H1 (cell line): ENCODE data around the gene ILKAP. TPM values are rescaled to one million over a fixed set of nuclear protein-coding genes. Genes with fewer than 3 reads are reported as not detected.

ENCODE experiments used
- CTCF ChIA-PET: fragments of 300-600 bp; sonication (Branson Sonifier 250); formaldehyde crosslinking; loops from one replicate; lab custom pipeline; 2021; ENCODE audit not compliant: partially characterized antibody; lab: Charles Lee
- POLR2A ChIA-PET: fragments of 300-600 bp; sonication (Branson Sonifier 250); formaldehyde crosslinking; loops from one replicate; lab custom pipeline; 2021; ENCODE audit warnings: inconsistent platforms; ENCODE audit not compliant: partially characterized antibody; lab: Charles Lee
- DNase-seq, 2 experiments: peaks; one replicate each; pipeline versions ENCODE4 v3.0.0 to v3.0.0-alpha.2; 2010 to 2022; ENCODE audit warnings: low spot score in 2 of 2, low read depth in 1 of 2, mixed read lengths in 1 of 2
- FAIRE-seq: peaks from 2 replicates; lab custom pipeline; 2011; peaks lifted over from hg19 to GRCh38; lab: Jason Lieb, UNC
- H2AFZ ChIP-seq: 2 replicates; pipeline ENCODE4 v1.8.1; 2012; ENCODE audit warnings: low read length, inconsistent platforms
- H2AK5ac ChIP-seq: 2 replicates; pipeline ENCODE4 v1.6.1; 2013; ENCODE audit warnings: low read depth, low read length
- H2BK120ac ChIP-seq: replicated peaks from 2 replicates; pipeline ENCODE3; 2013; ENCODE audit warnings: low read depth, low read length, inconsistent platforms
- H2BK12ac ChIP-seq: 2 replicates; pipeline ENCODE4 v1.6.1; 2013; ENCODE audit warnings: low read depth, low read length
- H2BK15ac ChIP-seq: 2 replicates; pipeline ENCODE4 v1.6.1; 2013; ENCODE audit warnings: low read length
- H2BK20ac ChIP-seq: 2 replicates; pipeline ENCODE4 v1.6.1; 2013; ENCODE audit warnings: low read length
- H2BK5ac ChIP-seq: 2 replicates; pipeline ENCODE4 v1.6.1; 2013; ENCODE audit warnings: low read depth, low read length
- H3K14ac ChIP-seq: 2 replicates; pipeline ENCODE4 v1.6.1; 2013; ENCODE audit warnings: inconsistent platforms; ENCODE audit not compliant: insufficient read length
- H3K18ac ChIP-seq: 2 replicates; pipeline ENCODE4 v1.6.1; 2013; ENCODE audit warnings: low read length; ENCODE audit errors: extremely low read depth
- H3K23ac ChIP-seq: 2 replicates; pipeline ENCODE4 v1.6.1; 2013; ENCODE audit warnings: inconsistent platforms; ENCODE audit not compliant: insufficient read length
- H3K23me2 ChIP-seq: 2 replicates; pipeline ENCODE4 v1.6.1; 2013; ENCODE audit warnings: low read depth, low read length
- H3K27ac ChIP-seq: 2 replicates; pipeline ENCODE4 v1.6.1; 2011; ENCODE audit warnings: low read depth, low read length, inconsistent platforms
- H3K27me3 ChIP-seq, 4 experiments: replicated peaks in 1 of 4; 1 replicate in 1 of 4; 2 replicates in 3 of 4; pipeline versions ENCODE4 v1.6.1 to v1.8.1; 2011 to 2013; ENCODE audit warnings: low read length in 3 of 4, mild to moderate bottlenecking in 3 of 4, inconsistent platforms in 2 of 4, mixed read lengths in 2 of 4, moderate library complexity in 1 of 4; ENCODE audit not compliant: control insufficient read depth in 3 of 4, insufficient read depth in 3 of 4; ENCODE audit errors: extremely low read depth in 1 of 4
- H3K36me3 ChIP-seq, 4 experiments: 2 replicates each; pipeline versions ENCODE4 v1.6.1 to v1.8.1; 2011 to 2013; ENCODE audit warnings: mild to moderate bottlenecking in 4 of 4, low read length in 3 of 4, moderate library complexity in 2 of 4, control low read depth in 1 of 4, inconsistent platforms in 1 of 4; ENCODE audit not compliant: insufficient read depth in 4 of 4, control insufficient read depth in 2 of 4
- H3K4ac ChIP-seq: replicated peaks from 2 replicates; pipeline ENCODE3; 2013; ENCODE audit warnings: low read length, low read depth, mixed read lengths, inconsistent platforms; ENCODE audit not compliant: insufficient read length
- H3K4me1 ChIP-seq, 4 experiments: replicated peaks in 1 of 4; 1 replicate in 1 of 4; 2 replicates in 3 of 4; pipeline versions ENCODE4 v1.6.1 to v1.8.1; 2011 to 2013; ENCODE audit warnings: low read length in 3 of 4, inconsistent platforms in 2 of 4, mixed read lengths in 1 of 4; ENCODE audit not compliant: insufficient read depth in 4 of 4, control insufficient read depth in 3 of 4
- H3K4me2 ChIP-seq, 2 experiments: 2 replicates each; pipeline versions ENCODE4 v1.6.1 to v1.8.1; 2011 to 2013; ENCODE audit warnings: low read depth in 2 of 2, low read length in 2 of 2, control low read depth in 1 of 2, inconsistent platforms in 1 of 2, mild to moderate bottlenecking in 1 of 2; ENCODE audit not compliant: insufficient read depth in 1 of 2
- H3K4me3 ChIP-seq, 4 experiments: fragments of 200-600, 300-600 bp in 1 of 4; sonication (generic), shearing (Covaris generic), sonication (Bioruptor Twin) in 1 of 4; 2 replicates each; pipeline versions ENCODE4 v1.5.1 to v1.8.1; 2011 to 2016; ENCODE audit warnings: low read length in 4 of 4, low read depth in 3 of 4, control low read depth in 2 of 4, inconsistent platforms in 2 of 4, mild to moderate bottlenecking in 2 of 4, mixed read lengths in 1 of 4, moderate library complexity in 1 of 4; ENCODE audit not compliant: insufficient read depth in 2 of 4; ENCODE audit errors: extremely low read depth in 1 of 4
- H3K56ac ChIP-seq: replicated peaks from 2 replicates; pipeline ENCODE3; 2013; ENCODE audit warnings: low read depth, mild to moderate bottlenecking, mixed read lengths, low read length, inconsistent platforms; ENCODE audit not compliant: insufficient read length
- H3K79me1 ChIP-seq: 2 replicates; pipeline ENCODE4 v1.6.1; 2013; ENCODE audit warnings: low read depth, low read length, control low read depth
- H3K79me2 ChIP-seq, 2 experiments: 2 replicates each; pipeline versions ENCODE4 v1.6.1 to v1.8.1; 2012 to 2013; ENCODE audit warnings: low read length in 2 of 2, mild to moderate bottlenecking in 2 of 2, inconsistent platforms in 1 of 2; ENCODE audit not compliant: insufficient read depth in 2 of 2, control insufficient read depth in 1 of 2
- H3K9ac ChIP-seq, 4 experiments: replicated peaks in 1 of 4; 1 replicate in 1 of 4; 2 replicates in 3 of 4; pipeline versions ENCODE4 v1.6.1 to v1.8.1; 2011 to 2013; ENCODE audit warnings: low read depth in 3 of 4, low read length in 3 of 4, control low read depth in 2 of 4, mild to moderate bottlenecking in 2 of 4, moderate library complexity in 2 of 4, inconsistent platforms in 1 of 4; ENCODE audit errors: extremely low read depth in 1 of 4
- H3K9me3 ChIP-seq, 2 experiments: 2 replicates each; pipeline versions ENCODE4 v1.6.1 to v1.8.1; 2012 to 2013; ENCODE audit warnings: mild to moderate bottlenecking in 2 of 2, moderate library complexity in 2 of 2, control low read depth in 1 of 2, inconsistent platforms in 1 of 2, low read depth in 1 of 2, low read length in 1 of 2, mixed read lengths in 1 of 2; ENCODE audit not compliant: insufficient read depth in 2 of 2
- H4K20me1 ChIP-seq, 2 experiments: replicated peaks in 1 of 2; 2 replicates each; pipeline versions ENCODE3 to v1.8.1; 2011 to 2013; ENCODE audit warnings: inconsistent platforms in 2 of 2, low read length in 2 of 2, mild to moderate bottlenecking in 1 of 2; ENCODE audit not compliant: insufficient read depth in 2 of 2, control insufficient read depth in 1 of 2
- H4K5ac ChIP-seq: 2 replicates; pipeline ENCODE4 v1.6.1; 2013; ENCODE audit warnings: low read length, low read depth, mixed read lengths, inconsistent platforms; ENCODE audit not compliant: insufficient read length
- H4K8ac ChIP-seq: 2 replicates; pipeline ENCODE4 v1.8.0; 2013; ENCODE audit warnings: mild to moderate bottlenecking, moderate library complexity, low read length, inconsistent platforms; ENCODE audit not compliant: insufficient read depth; ENCODE audit errors: extremely low read depth
- H4K91ac ChIP-seq: replicated peaks from 2 replicates; pipeline ENCODE3; 2013; ENCODE audit warnings: low read length, mixed read lengths, inconsistent platforms; ENCODE audit not compliant: insufficient read length
- ASH2L ChIP-seq: fragments of 200-600, 300-600 bp; sonication (generic); IDR thresholded peaks from one replicate; pipeline ENCODE4 v1.7.1; 2017; ENCODE audit warnings: low read length
- CBX5 ChIP-seq: fragments of 300-800, 300-1000 bp; sonication (generic); IDR thresholded peaks from 2 replicates; pipeline ENCODE4 v1.7.1; 2016; ENCODE audit warnings: antibody characterized with exemption, low read length, low read depth
- CBX8 ChIP-seq: fragments of 300-800, 300-1000 bp; sonication (generic); IDR thresholded peaks from 2 replicates; pipeline ENCODE4 v1.7.1; 2016; ENCODE audit warnings: low read depth, low read length, borderline replicate concordance
- CEBPB ChIP-seq: IDR thresholded peaks from 2 replicates; pipeline ENCODE4 v1.6.1; 2012; ENCODE audit warnings: low read depth, low read length
- HDAC2 ChIP-seq, 2 experiments: fragments of 300-600 bp in 1 of 2; sonication (generic) in 1 of 2; IDR thresholded peaks; 2 replicates each; pipeline ENCODE4 v1.6.1; 2011 to 2012; ENCODE audit warnings: low read depth in 2 of 2, low read length in 2 of 2, mild to moderate bottlenecking in 2 of 2, moderate library complexity in 2 of 2, borderline replicate concordance in 1 of 2, inconsistent platforms in 1 of 2
- JUN ChIP-seq: IDR thresholded peaks from 2 replicates; pipeline ENCODE4 v1.6.1; 2011; ENCODE audit warnings: low read depth, mild to moderate bottlenecking, improper control_type of control experiment, low read length
- POLR2A ChIP-seq, 2 experiments: IDR thresholded peaks; 1 replicate in 1 of 2; 2 replicates in 1 of 2; pipeline ENCODE4 v1.6.1; 2011; ENCODE audit warnings: low read depth in 2 of 2, low read length in 2 of 2, mild to moderate bottlenecking in 2 of 2; ENCODE audit errors: control extremely low read depth in 1 of 2
- SIX5 ChIP-seq: IDR thresholded peaks from 2 replicates; pipeline ENCODE4 v1.6.1; 2011; ENCODE audit warnings: mild to moderate bottlenecking, low read depth, low read length
- SP4 ChIP-seq: IDR thresholded peaks from 2 replicates; pipeline ENCODE4 v1.6.1; 2012; ENCODE audit warnings: low read length, inconsistent platforms
- TBP ChIP-seq: IDR thresholded peaks from 2 replicates; pipeline ENCODE4 v1.6.1; 2011; ENCODE audit warnings: low read depth, low read length, improper control_type of control experiment
- USF2 ChIP-seq: IDR thresholded peaks from 2 replicates; pipeline ENCODE4 v1.6.1; 2011; ENCODE audit warnings: low read length, improper control_type of control experiment
- WGBS, 2 experiments: shearing (Covaris generic) in 1 of 2; methylation state at CpG; one replicate each; pipeline versions ENCODE4 v1.1.6 to v1.1.7; 2013 to 2015; ENCODE audit warnings: low lambda C conversion rate in 2 of 2, mixed read lengths in 2 of 2, inconsistent platforms in 1 of 2, low coverage in 1 of 2, missing lambda C conversion rate in 1 of 2; ENCODE audit not compliant: insufficient replicate concordance in 2 of 2, insufficient coverage in 1 of 2, insufficient read length in 1 of 2; ENCODE audit errors: extremely low coverage in 1 of 2, missing lambda C conversion rate in 1 of 2; 5-methylcytosine and 5-hydroxymethylcytosine counted together
- polyA plus RNA-seq, 7 experiments: library from polyadenylated mRNA; depleted of rRNA in 3 of 7; stranded (reverse) in 5 of 7; unstranded in 2 of 7; fragments of >200 nt in 5 of 7; fragments of 200-250 nt in 2 of 7; gene quantifications; 1 replicate in 5 of 7; 2 replicates in 1 of 7; 4 replicates in 1 of 7; pipeline versions ENCODE4 v1.2.1 to v1.2.3, GENCODE V29; 2011 to 2013; ENCODE audit warnings: missing spikeins in 2 of 7, mixed read lengths in 2 of 7
- total RNA-seq: library from RNA; stranded (reverse); fragmentation: NEBNext Ultra II Directional; extraction: Animal tissue kit (Norgen Biotek cat#: 25700); gene quantifications from 2 replicates; pipeline ENCODE4 v1.2.1, GENCODE V29; 2021

The ILKAP gene
- total and polyA plus RNA-seq, 2 of the 8 experiments (the other 6 are each of a cell fraction or from before 2014, with no cell fraction given) = 23.5 to 33.8 TPM

DNA sequence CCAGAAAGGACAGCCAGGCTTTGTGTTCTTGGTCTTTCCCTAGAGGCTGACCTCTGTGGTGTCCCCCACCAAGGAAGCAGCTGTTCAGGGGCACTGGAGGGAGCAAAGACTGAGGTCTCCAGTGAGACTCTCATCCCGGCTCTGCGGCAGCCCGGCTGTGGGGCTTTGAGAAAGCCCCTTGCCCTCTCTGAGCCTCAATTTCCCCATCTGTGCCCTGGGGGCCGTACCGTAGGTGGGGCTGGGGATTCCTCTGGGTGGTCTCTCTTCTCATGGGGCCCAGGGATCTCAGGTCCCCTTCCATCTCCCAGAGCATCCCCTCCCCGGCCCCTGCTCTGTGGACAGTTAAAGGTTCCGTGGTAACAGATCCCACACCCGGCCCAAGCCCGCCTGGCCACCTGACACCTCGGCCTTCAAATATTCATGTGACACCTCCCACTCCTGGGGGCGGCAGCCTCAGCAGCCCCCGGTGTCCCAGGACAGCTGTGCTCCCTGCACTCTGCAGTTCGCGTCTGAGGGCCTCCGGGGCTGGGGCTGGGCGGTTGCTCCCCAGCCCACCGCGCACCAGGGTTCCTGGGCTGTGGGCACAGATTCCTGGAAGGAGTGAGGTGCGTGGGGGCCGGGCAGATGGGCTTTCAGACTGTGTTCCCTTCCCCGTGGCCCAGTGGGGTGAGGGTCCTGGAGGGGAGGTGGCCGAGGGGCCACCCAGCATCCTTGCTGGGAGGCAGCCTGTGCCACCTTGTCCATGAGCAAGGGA is 80.1 kb downstream of the ILKAP start:
- ChIA-PET POLR2A (interaction anchor here (0.9 kb wide), 1 partner anchor 14 kb away, joined by 3 read pairs; no protein-coding TSS in a partner anchor), CTCF (interaction anchor here (0.6 to 1.0 kb wide), 3 partner anchors 11 to 199 kb away, joined by 3 read pairs; no protein-coding TSS in a partner anchor)
- H3K4me2 ChIP-seq = no peak overlapping the region
- no peak overlapping the region for H2AFZ ChIP-seq
- peaks cover 0 to 12% (median 2%) of the 10 kb centered on the region in 4 experiments; a peak in 3 of 7 replicates for H3K4me1 ChIP-seq
- H2BK5ac ChIP-seq = peak overlapping the region; percentile 39; the same call in 1 of the 2 replicates
- H3K36me3 ChIP-seq = no peaks in the 10 kb centered on the region; a peak in 1 of 8 replicates
- no peak overlapping the region for H3K4ac ChIP-seq
- H2AK5ac ChIP-seq = no peak overlapping the region
- H3K79me1 ChIP-seq = no peaks in the 10 kb centered on the region
- no peak overlapping the region for H3K23ac ChIP-seq
- H3K4me3 ChIP-seq = no peak overlapping the region
- H2BK120ac ChIP-seq = no peak overlapping the region
- 0 out of 4 replicates have a peak, but pooled peaks cover 0 to 4% of the 10 kb centered on the region in 2 experiments for H3K9me3 ChIP-seq
- no peak for DNase-seq
- H4K8ac ChIP-seq = peak overlapping the region; percentile 2
- no peak overlapping the region for H4K91ac ChIP-seq
- no peak overlapping the region for H3K9ac ChIP-seq
- 76% methylated on average over 15 of the region's 22 CpGs; no CpG with 5 or more reads in 1 of the 2 experiments for WGBS, 2 experiments
- no peak overlapping the region for H4K5ac ChIP-seq
- H3K14ac ChIP-seq = no peak overlapping the region
- peaks cover 0 to 14% of the 10 kb centered on the region in 2 experiments for H4K20me1 ChIP-seq
- no peak overlapping the region for H2BK20ac ChIP-seq
- H2BK12ac ChIP-seq = no peak overlapping the region
- FAIRE-seq = no peak
- H3K79me2 ChIP-seq = no peaks in the 10 kb centered on the region
- no peak overlapping the region for H3K18ac ChIP-seq
- H3K23me2 ChIP-seq = peaks cover 25% of the 10 kb centered on the region
- no peak overlapping the region for H3K27ac ChIP-seq
- H3K56ac ChIP-seq = no peak overlapping the region
- H2BK15ac ChIP-seq = no peak overlapping the region
- no peaks in the 10 kb centered on the region; a peak in 1 of 7 replicates for H3K27me3 ChIP-seq
- TF ChIP-seq CBX8 (no peak), POLR2A (IDR thresholded peaks at IDR 0.05; ENCODE audit: control extremely low read depth in 1 of 2, low read depth in 2 of 2, low read length in 2 of 2) (no peak), CEBPB (no peak), USF2 (no peak), JUN (no peak), ASH2L (no peak), SP4 (no peak), TBP (no peak), SIX5 (no peak), CBX5 (no peak), HDAC2 (IDR thresholded peaks at IDR 0.05; ENCODE audit: borderline replicate concordance in 1 of 2, low read depth in 2 of 2, low read length in 2 of 2) (no peak)
